Stimulated activated memory B cell treated with anti-CD40 and anti-IgM and Interleukin-4, amounts not matched to agents 10 μg/mL and 1 μg/mL and 100 μg/mL, for 72 hours (primary cell): Measurements from ENCODE around the gene COQ5.

Source experiments
- ATAC-seq: fragments of 150-1000 bp; cut with Tn5 transposase; 2 replicates; pipeline ENCODE4 v1.10.0; 2021
- H3K27ac Mint-ChIP-seq: one replicate; pipeline ENCODE4 v1.8.0; 2022; ENCODE audit warnings: mild to moderate bottlenecking, mixed read lengths
- H3K27me3 Mint-ChIP-seq: one replicate; pipeline ENCODE4 v1.8.0; 2022; ENCODE audit warnings: mixed read lengths
- H3K36me3 Mint-ChIP-seq: one replicate; pipeline ENCODE4 v1.8.0; 2022; ENCODE audit warnings: mixed read lengths
- H3K4me1 Mint-ChIP-seq: one replicate; pipeline ENCODE4 v1.8.0; 2022; ENCODE audit warnings: mixed read lengths
- H3K4me3 Mint-ChIP-seq: one replicate; pipeline ENCODE4 v1.8.0; 2022; ENCODE audit warnings: mild to moderate bottlenecking, moderate library complexity, mixed read lengths
- H3K9me3 Mint-ChIP-seq: one replicate; pipeline ENCODE4 v1.8.0; 2022; ENCODE audit warnings: mixed read lengths

The COQ5 gene

GRCh38 chr12:120479458-120479857 lies 49.5 kb downstream of the COQ5 start:
- ATAC-seq: no peak
- Mint-ChIP-seq H3K4me1 (no peaks in the 10 kb centered on the region), H3K27ac (no peak overlapping the region), H3K4me3 (no peak overlapping the region), H3K36me3 (peaks cover 6% of the 10 kb centered on the region), H3K27me3 (no peaks in the 10 kb centered on the region), H3K9me3 (no peaks in the 10 kb centered on the region)

- H3K4me3 Mint-ChIP-seq: no peak overlapping the region
- ATAC-seq: no peak
- no peak overlapping the region for H3K27ac Mint-ChIP-seq
- peaks cover 1% of the 10 kb centered on the region for H3K4me1 Mint-ChIP-seq
- no peaks in the 10 kb centered on the region for H3K36me3 Mint-ChIP-seq
- no peaks in the 10 kb centered on the region for H3K9me3 Mint-ChIP-seq
- H3K27me3 Mint-ChIP-seq: no peaks in the 10 kb centered on the region
These were observed 53.3 kb downstream of the COQ5 start for GRCh38 chr12:120475643-120476042.

GRCh38 chr12:120474616-120474960 lies 54.4 kb downstream of the COQ5 start:
- ATAC-seq: no peak
- Mint-ChIP-seq H3K27me3 (no peaks in the 10 kb centered on the region), H3K4me3 (no peak overlapping the region), H3K4me1 (peaks cover 12% of the 10 kb centered on the region), H3K36me3 (no peaks in the 10 kb centered on the region), H3K27ac (no peak overlapping the region), H3K9me3 (no peaks in the 10 kb centered on the region)

- ATAC-seq: no peak
- H3K36me3 Mint-ChIP-seq: no peaks in the 10 kb centered on the region
- no peak overlapping the region for H3K4me3 Mint-ChIP-seq
- H3K27ac Mint-ChIP-seq: no peak overlapping the region
- no peaks in the 10 kb centered on the region for H3K27me3 Mint-ChIP-seq
- peaks cover 13% of the 10 kb centered on the region for H3K4me1 Mint-ChIP-seq
- H3K9me3 Mint-ChIP-seq: no peaks in the 10 kb centered on the region
These were observed 54.9 kb downstream of the COQ5 start for GRCh38 chr12:120473807-120474615.

DNA sequence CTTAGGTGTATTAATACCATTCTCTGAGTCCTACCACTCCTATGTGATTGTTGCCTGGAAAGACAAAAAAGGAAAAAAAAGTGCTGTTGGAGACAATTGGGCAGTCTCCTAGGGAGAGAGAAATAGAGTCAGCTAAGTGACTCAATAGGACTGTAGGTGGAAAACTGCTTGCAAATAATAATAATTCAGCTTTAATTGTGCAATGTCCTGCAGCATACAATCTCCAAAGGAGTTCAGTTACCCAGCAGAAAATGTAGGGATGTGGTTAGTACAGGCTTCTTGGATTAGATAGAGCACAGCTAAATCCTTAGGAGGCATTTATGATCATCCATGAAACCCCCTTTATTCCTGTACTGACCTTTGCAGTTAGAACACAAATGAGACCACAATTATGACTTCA lies 56.4 kb downstream of the COQ5 start:
- Mint-ChIP-seq H3K4me1 (peaks cover 24% of the 10 kb centered on the region), H3K36me3 (no peaks in the 10 kb centered on the region), H3K27me3 (no peaks in the 10 kb centered on the region), H3K9me3 (no peaks in the 10 kb centered on the region), H3K27ac (no peak overlapping the region), H3K4me3 (no peak overlapping the region)
- no peak for ATAC-seq

GRCh38 chr12:120470150-120470784 lies 58.7 kb downstream of the COQ5 start:
- peak overlapping the region; percentile 91 for H3K4me3 Mint-ChIP-seq
- no peaks in the 10 kb centered on the region for H3K9me3 Mint-ChIP-seq
- peaks cover 47% of the 10 kb centered on the region for H3K4me1 Mint-ChIP-seq
- ATAC-seq: peak; percentile 27
- no peaks in the 10 kb centered on the region for H3K27me3 Mint-ChIP-seq
- peak overlapping the region; percentile 90 for H3K27ac Mint-ChIP-seq
- peaks cover 7% of the 10 kb centered on the region for H3K36me3 Mint-ChIP-seq

- Mint-ChIP-seq H3K4me3 (peak within 1 kb of the TSS; percentile 91), H3K4me1 (peaks cover 49% of the 10 kb centered on the region), H3K27me3 (no peaks in the 10 kb centered on the region), H3K27ac (peak within 1 kb of the TSS; percentile 90), H3K36me3 (peaks cover 13% of the 10 kb centered on the region), H3K9me3 (no peaks in the 10 kb centered on the region)
- ATAC-seq: peak; percentile 98
These were observed 59.4 kb downstream of the COQ5 start, which contains the start of gene SRSF9 for GRCh38 chr12:120469450-120470149. Gene SRSF9 (minus strand): TSS chr12:120469748. CDS start chr12:120469609, 139 bp downstream.

- no peaks in the 10 kb centered on the region for H3K9me3 Mint-ChIP-seq
- ATAC-seq: peak; percentile 80
- H3K27ac Mint-ChIP-seq: peak overlapping the region; percentile 90
- peaks cover 53% of the 10 kb centered on the region for H3K4me1 Mint-ChIP-seq
- no peaks in the 10 kb centered on the region for H3K27me3 Mint-ChIP-seq
- H3K36me3 Mint-ChIP-seq: peaks cover 20% of the 10 kb centered on the region
- H3K4me3 Mint-ChIP-seq: peak overlapping the region; percentile 91
These were observed 60.0 kb downstream of the COQ5 start for GRCh38 chr12:120468821-120469449.

GRCh38 chr12:120468325-120468820 lies 60.6 kb downstream of the COQ5 start:
- Mint-ChIP-seq H3K4me3 (peak overlapping the region; percentile 91), H3K4me1 (peaks cover 53% of the 10 kb centered on the region), H3K27ac (peak overlapping the region; percentile 90), H3K9me3 (no peaks in the 10 kb centered on the region), H3K36me3 (peaks cover 25% of the 10 kb centered on the region), H3K27me3 (no peaks in the 10 kb centered on the region)
- ATAC-seq: no peak

GRCh38 chr12:120467439-120467838 lies 61.5 kb downstream of the COQ5 start:
- Mint-ChIP-seq H3K27ac (no peak overlapping the region), H3K27me3 (no peaks in the 10 kb centered on the region), H3K4me3 (peak overlapping the region; percentile 91), H3K9me3 (no peaks in the 10 kb centered on the region), H3K36me3 (peaks cover 34% of the 10 kb centered on the region), H3K4me1 (peaks cover 53% of the 10 kb centered on the region)
- ATAC-seq: no peak

GRCh38 chr12:120466560-120467315 lies 62.2 kb downstream of the COQ5 start:
- H3K4me3 Mint-ChIP-seq: no peak overlapping the region
- ATAC-seq: no peak
- peaks cover 39% of the 10 kb centered on the region for H3K36me3 Mint-ChIP-seq
- peaks cover 53% of the 10 kb centered on the region for H3K4me1 Mint-ChIP-seq
- no peak overlapping the region for H3K27ac Mint-ChIP-seq
- H3K9me3 Mint-ChIP-seq: no peaks in the 10 kb centered on the region
- H3K27me3 Mint-ChIP-seq: no peaks in the 10 kb centered on the region

- H3K4me1 Mint-ChIP-seq: peaks cover 53% of the 10 kb centered on the region
These were observed 63.2 kb downstream of the COQ5 start for GRCh38 chr12:120465756-120466155.

DNA sequence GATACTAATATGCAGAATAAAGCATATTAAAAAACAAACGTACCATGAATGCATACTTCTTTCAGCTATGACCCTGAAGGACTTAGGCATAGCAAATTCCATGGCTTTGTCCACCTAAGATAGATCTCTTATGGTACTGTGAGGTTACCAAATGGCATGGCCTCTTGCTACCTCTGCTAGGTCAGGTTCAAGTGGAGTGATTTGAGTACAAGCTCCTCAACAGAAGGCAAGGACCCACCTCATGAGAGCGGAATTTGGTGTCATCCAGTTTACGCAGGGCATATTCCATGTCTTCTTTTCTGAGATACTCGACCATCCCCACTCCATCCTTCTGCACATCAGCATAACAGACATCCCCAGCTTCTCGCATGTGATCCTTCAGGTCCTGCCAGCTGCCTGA lies 65.2 kb downstream of the COQ5 start:
- H3K4me3 Mint-ChIP-seq: no peak overlapping the region
- H3K9me3 Mint-ChIP-seq: no peaks in the 10 kb centered on the region
- ATAC-seq: no peak
- H3K27ac Mint-ChIP-seq: no peak overlapping the region
- no peaks in the 10 kb centered on the region for H3K27me3 Mint-ChIP-seq
- H3K36me3 Mint-ChIP-seq: peaks cover 54% of the 10 kb centered on the region
- peaks cover 40% of the 10 kb centered on the region for H3K4me1 Mint-ChIP-seq

More at GRCh38 chr12:120465756-120466155, 63.2 kb downstream of the COQ5 start:
- ATAC-seq: no peak
- Mint-ChIP-seq H3K4me3 (no peak overlapping the region), H3K9me3 (no peaks in the 10 kb centered on the region), H3K36me3 (peaks cover 40% of the 10 kb centered on the region), H3K27me3 (no peaks in the 10 kb centered on the region), H3K27ac (no peak overlapping the region)

DNA sequence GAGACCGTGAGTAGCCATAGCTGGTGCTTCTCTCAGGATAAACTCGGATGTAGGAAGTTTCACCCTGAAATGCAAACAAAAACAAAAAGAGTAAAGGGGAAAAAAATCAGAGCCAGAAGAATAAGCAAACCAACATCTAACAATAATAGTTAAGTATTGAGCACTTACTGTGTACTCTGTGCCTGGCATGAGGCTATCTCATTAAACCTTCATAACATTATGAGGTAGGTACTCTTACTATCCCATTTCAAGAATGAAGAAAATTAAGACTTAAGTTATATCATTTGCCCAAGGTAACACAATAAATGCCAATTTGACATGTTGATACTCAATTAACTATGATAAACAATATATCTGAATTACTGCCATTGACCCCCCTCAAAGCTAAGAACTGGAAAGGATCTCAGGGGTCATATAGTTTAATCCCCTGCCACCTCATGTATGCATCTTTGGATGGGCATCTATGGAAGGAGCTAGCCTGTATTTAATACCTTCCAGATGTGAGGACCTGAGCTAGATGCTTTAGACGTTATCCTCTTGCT lies 66.8 kb downstream of the COQ5 start:
- H3K4me1 Mint-ChIP-seq: peaks cover 25% of the 10 kb centered on the region

More for the DNA sequence above, 66.8 kb downstream of the COQ5 start:
- Mint-ChIP-seq H3K36me3 (peaks cover 56% of the 10 kb centered on the region), H3K27me3 (no peaks in the 10 kb centered on the region), H3K4me3 (no peak overlapping the region), H3K27ac (no peak overlapping the region), H3K9me3 (no peaks in the 10 kb centered on the region)
- ATAC-seq: no peak
